C4-2B (cell line): ENCODE results near the gene RBM15B.

Experiments used
- ZFX ChIP-seq: fragments of 450-650 bp; IDR thresholded peaks from 2 replicates; pipeline ENCODE4 v1.6.1; 2017
- TF ChIP-seq, protein P1 (sequence below): fragments of 450-650 bp; conservative IDR thresholded peaks from 2 replicates; pipeline ENCODE4 v1.5.1; 2017; ENCODE audit warnings: mild to moderate bottlenecking

DNA sequence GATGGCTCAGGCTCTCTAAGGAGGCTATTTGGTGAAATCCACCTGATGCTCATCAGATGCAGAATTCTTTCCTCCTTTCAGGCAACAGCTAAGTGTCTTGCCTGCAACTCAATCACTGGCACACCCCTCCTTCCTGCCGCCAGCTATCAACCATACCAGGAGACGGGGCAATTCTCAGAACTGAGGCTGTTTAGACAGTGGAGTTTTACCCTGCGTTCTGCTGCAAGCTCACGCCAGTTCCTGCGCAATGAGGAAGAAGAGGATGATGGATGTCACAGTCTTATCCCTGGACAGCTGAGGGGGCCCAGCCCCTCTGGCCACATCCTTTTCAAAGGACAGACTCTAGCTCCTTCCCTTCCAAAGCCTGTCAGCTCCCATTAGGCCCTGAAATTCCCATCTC is 13.0 kb upstream of the RBM15B start:
- TF ChIP-seq, protein P1, sequence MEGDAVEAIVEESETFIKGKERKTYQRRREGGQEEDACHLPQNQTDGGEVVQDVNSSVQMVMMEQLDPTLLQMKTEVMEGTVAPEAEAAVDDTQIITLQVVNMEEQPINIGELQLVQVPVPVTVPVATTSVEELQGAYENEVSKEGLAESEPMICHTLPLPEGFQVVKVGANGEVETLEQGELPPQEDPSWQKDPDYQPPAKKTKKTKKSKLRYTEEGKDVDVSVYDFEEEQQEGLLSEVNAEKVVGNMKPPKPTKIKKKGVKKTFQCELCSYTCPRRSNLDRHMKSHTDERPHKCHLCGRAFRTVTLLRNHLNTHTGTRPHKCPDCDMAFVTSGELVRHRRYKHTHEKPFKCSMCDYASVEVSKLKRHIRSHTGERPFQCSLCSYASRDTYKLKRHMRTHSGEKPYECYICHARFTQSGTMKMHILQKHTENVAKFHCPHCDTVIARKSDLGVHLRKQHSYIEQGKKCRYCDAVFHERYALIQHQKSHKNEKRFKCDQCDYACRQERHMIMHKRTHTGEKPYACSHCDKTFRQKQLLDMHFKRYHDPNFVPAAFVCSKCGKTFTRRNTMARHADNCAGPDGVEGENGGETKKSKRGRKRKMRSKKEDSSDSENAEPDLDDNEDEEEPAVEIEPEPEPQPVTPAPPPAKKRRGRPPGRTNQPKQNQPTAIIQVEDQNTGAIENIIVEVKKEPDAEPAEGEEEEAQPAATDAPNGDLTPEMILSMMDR, result no peak
- no peak for TF ChIP-seq ZFX
